Measurements from ENCODE around the gene TESK1. TPM values are rescaled to one million over a fixed set of nuclear protein-coding genes. Genes with fewer than 3 reads are reported as not detected.

The TESK1 gene, protein sequence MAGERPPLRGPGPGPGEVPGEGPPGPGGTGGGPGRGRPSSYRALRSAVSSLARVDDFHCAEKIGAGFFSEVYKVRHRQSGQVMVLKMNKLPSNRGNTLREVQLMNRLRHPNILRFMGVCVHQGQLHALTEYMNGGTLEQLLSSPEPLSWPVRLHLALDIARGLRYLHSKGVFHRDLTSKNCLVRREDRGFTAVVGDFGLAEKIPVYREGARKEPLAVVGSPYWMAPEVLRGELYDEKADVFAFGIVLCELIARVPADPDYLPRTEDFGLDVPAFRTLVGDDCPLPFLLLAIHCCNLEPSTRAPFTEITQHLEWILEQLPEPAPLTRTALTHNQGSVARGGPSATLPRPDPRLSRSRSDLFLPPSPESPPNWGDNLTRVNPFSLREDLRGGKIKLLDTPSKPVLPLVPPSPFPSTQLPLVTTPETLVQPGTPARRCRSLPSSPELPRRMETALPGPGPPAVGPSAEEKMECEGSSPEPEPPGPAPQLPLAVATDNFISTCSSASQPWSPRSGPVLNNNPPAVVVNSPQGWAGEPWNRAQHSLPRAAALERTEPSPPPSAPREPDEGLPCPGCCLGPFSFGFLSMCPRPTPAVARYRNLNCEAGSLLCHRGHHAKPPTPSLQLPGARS
- total RNA-seq = 4.5 and 8.5 TPM in 2 replicates

DNA sequence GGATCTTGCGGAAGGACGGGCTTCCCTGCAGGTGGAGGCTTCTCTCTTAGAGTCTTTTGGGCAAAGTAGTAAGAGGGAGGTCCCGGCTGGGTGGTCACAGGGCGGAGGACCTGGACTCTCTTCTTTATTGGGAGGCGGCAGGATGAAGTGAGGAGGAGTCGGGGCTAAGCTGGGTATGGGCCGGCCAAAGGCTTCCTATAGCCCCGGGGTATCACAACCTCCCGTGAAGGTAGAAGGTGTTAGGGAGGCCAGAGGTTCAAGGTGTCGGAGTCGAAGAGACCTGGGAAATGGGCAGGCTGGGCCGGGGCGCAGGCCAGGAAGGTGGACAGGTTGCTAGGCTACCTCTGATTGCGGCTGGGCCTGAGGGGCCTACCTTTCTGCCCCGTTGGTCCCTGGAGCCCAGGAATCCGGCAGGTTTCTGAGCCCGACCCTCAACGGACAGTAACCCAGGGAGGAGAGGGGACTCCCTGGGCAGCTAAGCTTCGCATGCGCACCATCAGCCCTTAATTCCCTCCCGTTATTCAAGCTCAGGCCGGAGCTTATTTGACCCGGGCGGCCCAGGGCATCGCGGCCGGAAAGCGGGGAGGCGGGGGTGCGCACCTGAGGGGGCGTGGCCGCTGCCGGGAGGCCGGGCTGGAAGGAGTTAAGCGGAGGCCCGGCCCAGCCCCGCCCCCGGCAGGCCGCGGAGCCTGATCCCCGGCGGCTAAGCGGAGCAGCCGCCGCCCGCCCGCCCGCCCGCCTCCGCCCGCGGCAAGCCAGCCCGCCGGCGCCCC, at the start of gene TESK1:
Gene TESK1, plus strand, starts transcription at position 685 of the 773 bp plus-strand sequence. CDS start 358 bp downstream, outside the sequence.

DNA sequence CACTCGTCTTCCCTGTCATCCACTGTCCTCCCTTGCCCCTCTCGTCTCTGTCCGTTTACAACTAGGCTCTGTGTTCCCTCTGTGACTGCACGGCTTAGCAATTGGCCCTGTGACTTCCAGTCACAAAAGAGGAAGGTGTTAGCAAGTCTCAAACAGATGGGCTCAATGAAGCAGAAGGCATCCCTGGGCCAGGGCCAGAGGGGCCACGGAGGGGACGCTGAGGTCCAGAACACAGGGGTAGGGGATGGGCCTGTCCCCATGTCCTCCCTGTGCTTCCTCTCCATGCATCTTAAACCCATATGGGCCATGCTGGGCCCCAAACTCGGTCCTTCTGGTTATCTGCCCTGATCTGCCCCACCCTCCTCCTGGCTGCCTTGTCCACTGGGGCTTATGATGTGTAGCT, 13.3 kb downstream of the TESK1 start, which contains the start of gene CD72:
Gene CD72, minus strand, starts transcription at position 89 of the 403 bp plus-strand sequence. CDS start 110 bp downstream, outside the sequence.

DNA sequence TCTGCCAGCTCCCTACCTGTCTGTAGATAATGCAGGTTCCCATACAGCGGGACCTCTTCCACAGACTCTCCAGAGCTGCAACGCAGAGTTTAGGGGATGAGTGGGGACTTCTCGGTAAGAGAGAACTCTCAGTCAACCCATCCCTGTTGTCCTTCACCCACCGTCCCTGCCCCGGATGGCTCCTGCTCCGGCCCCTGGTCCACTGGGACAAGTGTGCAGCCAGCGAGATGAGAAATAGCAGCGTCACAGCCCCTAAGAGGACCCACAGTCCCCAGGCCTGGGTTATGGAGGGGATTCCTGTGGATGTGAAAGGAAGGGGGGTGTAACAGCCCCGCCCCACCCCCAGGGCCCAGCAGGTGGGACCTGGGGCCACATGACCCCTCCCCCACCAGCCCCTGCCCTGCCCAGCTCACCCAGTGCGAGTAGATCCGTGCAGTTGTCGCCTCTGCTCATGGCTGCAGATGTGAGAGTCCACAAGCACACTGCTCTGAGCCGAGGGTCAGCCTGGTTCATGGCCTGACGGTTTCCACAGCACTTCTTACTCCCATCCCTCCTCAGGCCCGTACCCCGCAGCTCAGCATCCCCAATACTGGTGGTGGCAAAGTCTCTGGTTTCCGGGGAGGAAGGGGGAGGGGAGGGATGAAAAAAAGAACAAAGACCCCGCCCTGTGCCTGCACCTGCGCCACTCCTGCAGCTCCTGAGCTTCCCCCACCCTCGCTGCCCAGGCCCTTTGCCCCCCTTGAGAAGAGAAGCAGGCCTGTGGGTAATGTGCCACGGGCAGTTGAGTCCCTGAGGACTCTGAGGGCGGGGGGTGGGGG, 45.5 kb downstream of the TESK1 start, which contains the start of gene SIT1:
Gene SIT1, minus strand, starts transcription at position 591 of the 818 bp plus-strand sequence. Its CDS starts 78 bp downstream, at position 513.

DNA sequence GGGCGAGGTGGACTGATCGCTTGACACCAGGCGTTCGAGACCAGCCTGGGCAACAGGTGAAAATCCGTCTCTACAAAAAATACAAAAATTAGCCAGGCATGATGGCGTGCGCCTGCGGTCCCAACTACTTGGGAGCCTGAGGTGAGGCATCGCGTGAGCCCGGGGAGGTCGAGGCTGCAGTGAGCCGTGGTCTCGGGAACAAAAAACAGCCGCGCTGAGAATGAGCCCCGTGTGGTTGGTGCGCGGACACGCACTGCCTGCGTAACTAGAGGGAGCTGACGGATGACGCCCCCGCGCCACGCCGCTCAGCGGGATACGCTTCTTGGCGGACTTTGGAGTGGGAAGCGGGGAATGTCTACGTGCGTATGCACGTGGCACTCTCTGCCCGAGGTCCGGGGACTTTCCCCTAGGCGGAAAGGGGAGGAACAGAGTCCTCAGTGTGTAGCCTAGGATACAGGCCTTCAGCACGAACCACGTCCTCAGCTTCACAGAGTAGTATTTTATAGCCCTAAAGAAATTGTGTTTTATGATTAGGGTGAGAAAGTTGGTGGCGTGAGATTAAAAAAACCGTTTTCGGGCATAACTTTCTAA, 52.6 kb downstream of the TESK1 start, which contains the start of gene RMRP:
Gene RMRP, minus strand, starts transcription at position 474 of the 591 bp plus-strand sequence.

DNA sequence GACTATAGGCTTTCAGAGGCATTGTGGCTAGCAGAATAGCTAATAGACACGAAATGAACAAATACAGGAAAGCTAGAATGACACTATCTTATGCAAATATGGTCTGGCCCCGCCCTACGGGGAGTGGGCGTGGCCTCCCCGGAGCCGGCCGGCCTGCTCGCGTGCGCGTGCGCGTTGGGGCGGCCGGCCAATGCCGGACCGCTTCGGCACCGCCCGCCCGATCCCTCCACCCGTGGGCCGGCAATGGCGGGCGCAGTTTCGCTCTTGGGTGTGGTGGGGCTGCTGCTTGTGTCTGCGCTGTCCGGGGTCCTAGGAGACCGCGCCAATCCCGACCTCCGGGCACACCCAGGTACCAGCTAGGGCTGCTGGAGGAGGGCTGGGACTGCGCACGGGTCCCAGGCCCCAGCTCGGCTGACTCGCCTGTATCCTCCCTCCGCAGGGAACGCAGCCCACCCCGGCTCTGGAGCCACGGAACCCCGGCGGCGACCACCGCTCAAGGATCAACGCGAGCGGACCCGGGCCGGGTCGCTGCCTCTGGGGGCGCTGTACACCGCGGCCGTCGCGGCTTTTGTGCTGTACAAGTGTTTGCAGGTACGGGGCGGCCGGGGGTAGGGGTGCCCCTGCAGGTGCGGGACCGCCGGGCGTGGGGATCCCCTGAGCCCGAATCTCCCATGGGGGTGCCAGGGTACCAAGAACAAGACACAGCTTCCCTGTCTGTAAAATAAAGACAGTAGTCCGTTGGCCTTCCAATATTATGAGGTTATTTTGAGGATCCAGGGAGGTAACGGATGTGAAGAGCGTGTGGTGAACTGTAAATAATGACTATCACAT, 53.3 kb downstream of the TESK1 start, which contains the start of gene CCDC107:
Gene CCDC107, plus strand, starts transcription at position 156 of the 831 bp plus-strand sequence. Its CDS starts 88 bp downstream, at position 244.

Other genes with a start within 250 kb of the TESK1 start
- 12.6 and 27.9 TPM in 2 replicates for gene RUSC2, start 115.2 kb upstream of the TESK1 start, total RNA-seq
- gene CD72, start 13.2 kb downstream of the TESK1 start, total RNA-seq = 0.13 TPM in 1 of 2 replicates, not detected in the other
- gene SIT1, start 45.7 kb downstream of the TESK1 start, total RNA-seq = not detected in 2 replicates
- gene RMRP, start 52.8 kb downstream of the TESK1 start, total RNA-seq = 15,158 and 208,384 TPM in 2 replicates
- 10.3 and 13.6 TPM in 2 replicates for gene CCDC107, start 53.0 kb downstream of the TESK1 start, total RNA-seq
- 0.65 and 1.5 TPM in 2 replicates for gene ARHGEF39, start 59.9 kb downstream of the TESK1 start, total RNA-seq
- not detected in 2 replicates for gene CA9, start 68.7 kb downstream of the TESK1 start, total RNA-seq
- gene TPM2, start 84.7 kb downstream of the TESK1 start, total RNA-seq = 17.1 and 24.1 TPM in 2 replicates
- 184 and 408 TPM in 2 replicates for gene TLN1, start 126.9 kb downstream of the TESK1 start, total RNA-seq
- gene CREB3, start 127.4 kb downstream of the TESK1 start, total RNA-seq = 39.2 and 57.3 TPM in 2 replicates
- 50.3 and 121 TPM in 2 replicates for gene GBA2, start 144.0 kb downstream of the TESK1 start, total RNA-seq
- gene RGP1, start 144.0 kb downstream of the TESK1 start, total RNA-seq = 8.6 and 12.1 TPM in 2 replicates
- 6.2 and 90.9 TPM in 2 replicates for gene MSMP, start 149.0 kb downstream of the TESK1 start, total RNA-seq
- 3.2 and 4.1 TPM in 2 replicates for gene NPR2, start 186.3 kb downstream of the TESK1 start, total RNA-seq
- 0.32 TPM in 1 of 2 replicates, not detected in the other for gene SPAG8, start 207.0 kb downstream of the TESK1 start, total RNA-seq
- 7.1 and 25.1 TPM in 2 replicates for gene HINT2, start 209.8 kb downstream of the TESK1 start, total RNA-seq
- not detected in 2 replicates for gene FAM221B, start 223.5 kb downstream of the TESK1 start, total RNA-seq
- 0.16 and 0.57 TPM in 2 replicates for gene TMEM8B, start 224.0 kb downstream of the TESK1 start, total RNA-seq

Data from bladder microvascular endothelial cell (primary cell).